K562 (cell line): ENCODE measurements around the gene SIK3. TPM values are rescaled to one million over a fixed set of nuclear protein-coding genes. Genes with fewer than 3 reads are reported as not detected.
A peak's percentile ranks its signal among the peaks of the same experiment; 100 is the strongest.

Experiments used
- BMI1 ChIP-seq: fragments of 150-350 bp; IDR thresholded peaks from 2 replicates; pipeline ENCODE4 v1.6.1; 2014; ENCODE audit warnings: low read length
- GATAD2B ChIP-seq: fragments of 450-650 bp; IDR thresholded peaks from 2 replicates; pipeline ENCODE4 v1.6.1; 2017; ENCODE audit warnings: mild to moderate bottlenecking, borderline replicate concordance
- KLF1 ChIP-seq: fragments of 450-650 bp; IDR thresholded peaks from 2 replicates; pipeline ENCODE4 v1.6.1; 2016; ENCODE audit warnings: missing genetic modification characterization, missing compliant biosample characterization
- LCOR ChIP-seq: sonication (generic); formaldehyde crosslinking; IDR thresholded peaks from 2 replicates; pipeline ENCODE4 v1.8.0; 2022; ENCODE audit warnings: mild to moderate bottlenecking, missing genetic modification reagents
- PHF21A ChIP-seq: fragments of 450-650 bp; IDR thresholded peaks from 2 replicates; pipeline ENCODE4 v1.6.1; 2017; ENCODE audit warnings: low read depth, borderline replicate concordance
- TAF15 ChIP-seq: fragments of 200-400 bp; formaldehyde crosslinking; IDR thresholded peaks from 2 replicates; pipeline ENCODE4 v1.6.1; 2017; ENCODE audit warnings: mild to moderate bottlenecking, low read depth, low read length, moderate library complexity
- ZFPM2 ChIP-seq: fragments of 250-450 bp; sonication (Bioruptor Pico); IDR thresholded peaks from 2 replicates; pipeline ENCODE4 v1.5.1; 2022; ENCODE audit warnings: mild to moderate bottlenecking
- ZNF79 ChIP-seq: fragments of 250-450 bp; sonication (Bioruptor Pico); IDR thresholded peaks from 2 replicates; pipeline ENCODE4 v1.4.0; 2020; ENCODE audit warnings: low read depth, mild to moderate bottlenecking, moderate library complexity
- polyA plus RNA-seq, 8 experiments: library from polyadenylated mRNA; depleted of rRNA in 4 of 8; stranded (reverse) in 5 of 8; unstranded in 3 of 8; fragments of >200 nt; fragmentation: Nextera tagmentation in 2 of 8; fragmentation: Illumina TruSeq in 1 of 8; extraction: Ambion mirVana in 2 of 8; extraction: Trizol in 1 of 8; gene quantifications; 2 replicates each; pipeline versions ENCODE4 v1.2.1 to v1.2.3, GENCODE V29; 2011 to 2014; ENCODE audit warnings: inconsistent platforms in 1 of 8, missing spikeins in 1 of 8
- total RNA-seq, 7 experiments: library from RNA; depleted of rRNA in 6 of 7; stranded (reverse); fragments of >200 nt in 6 of 7; fragmentation: Illumina TruSeq in 2 of 7; extraction: Trizol in 2 of 7; gene quantifications; 2 replicates each; pipeline versions ENCODE4 v1.2.1 to v1.2.3, GENCODE V29; 2011 to 2021; ENCODE audit warnings: low replicate concordance in 1 of 7
- TF ChIP-seq, protein P1 (sequence below), 2 experiments: fragments of 150-350 bp in 1 of 2; IDR thresholded peaks; 2 replicates each; pipeline ENCODE4 v1.6.1; 2012 to 2016; ENCODE audit warnings: low read depth in 2 of 2, low read length in 2 of 2, mild to moderate bottlenecking in 1 of 2, moderate library complexity in 1 of 2
- TF ChIP-seq, protein P2 (sequence below): fragments of 150-350 bp; IDR thresholded peaks from 2 replicates; pipeline ENCODE4 v1.6.1; 2014; ENCODE audit warnings: low read depth, mild to moderate bottlenecking, low read length, borderline replicate concordance
- TF ChIP-seq, protein P3 (sequence below): fragments of 450-650 bp; IDR thresholded peaks from one replicate; pipeline ENCODE4 v1.6.1; 2018; ENCODE audit warnings: mild to moderate bottlenecking, moderate library complexity; ENCODE audit not compliant: partially characterized antibody
- TF ChIP-seq, protein P4 (sequence below): fragments of 250-450 bp; sonication (Bioruptor Pico); IDR thresholded peaks from 2 replicates; pipeline ENCODE4 v1.9.0; 2021; ENCODE audit warnings: mild to moderate bottlenecking, inconsistent platforms
- TF ChIP-seq, protein P5 (sequence below), 2 experiments: IDR thresholded peaks in 1 of 2; conservative IDR thresholded peaks in 1 of 2; 2 replicates each; pipeline ENCODE4 v1.6.1; 2016; ENCODE audit warnings: low read depth in 2 of 2, mild to moderate bottlenecking in 1 of 2, missing compliant biosample characterization in 1 of 2, missing genetic modification characterization in 1 of 2, moderate library complexity in 1 of 2

SIK3 gene
- total and polyA plus RNA-seq, 9 of the 15 experiments (the other 6 are each of a cell fraction or from before 2014, with no cell fraction given): 1.6 to 21.6 (median 8.0) TPM

DNA sequence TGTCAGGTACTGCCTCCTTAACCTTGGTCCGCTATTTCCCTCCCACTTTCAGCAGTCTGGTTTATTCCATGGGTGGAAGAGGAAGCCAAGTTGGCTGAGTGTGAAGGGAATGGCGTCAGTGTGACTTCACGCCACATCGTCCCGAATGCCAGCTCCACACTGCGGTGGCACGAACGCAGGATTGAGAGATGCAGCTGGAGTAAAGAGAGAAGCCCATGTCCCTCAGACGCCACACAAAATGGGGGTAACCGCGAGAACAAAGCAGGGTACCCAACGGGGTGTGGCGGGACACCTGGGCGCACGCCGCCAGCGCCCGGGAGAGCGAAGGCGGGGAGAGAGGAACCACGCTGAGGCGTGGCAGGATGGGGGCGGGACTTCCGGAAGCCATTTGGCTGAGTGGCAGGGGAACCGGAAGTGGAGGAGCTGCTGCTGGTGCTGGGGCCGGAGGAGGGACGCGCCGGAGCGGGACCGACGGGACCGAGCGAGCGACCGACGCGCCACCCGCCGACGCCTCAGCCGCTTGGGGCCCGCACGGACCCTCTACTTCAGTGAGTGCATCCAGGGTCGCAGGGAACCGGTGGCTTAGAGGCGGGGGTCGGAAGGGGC, 45.7 kb upstream of the SIK3 start, which contains the start of gene PAFAH1B2 (continued):
- TF ChIP-seq, protein P1, sequence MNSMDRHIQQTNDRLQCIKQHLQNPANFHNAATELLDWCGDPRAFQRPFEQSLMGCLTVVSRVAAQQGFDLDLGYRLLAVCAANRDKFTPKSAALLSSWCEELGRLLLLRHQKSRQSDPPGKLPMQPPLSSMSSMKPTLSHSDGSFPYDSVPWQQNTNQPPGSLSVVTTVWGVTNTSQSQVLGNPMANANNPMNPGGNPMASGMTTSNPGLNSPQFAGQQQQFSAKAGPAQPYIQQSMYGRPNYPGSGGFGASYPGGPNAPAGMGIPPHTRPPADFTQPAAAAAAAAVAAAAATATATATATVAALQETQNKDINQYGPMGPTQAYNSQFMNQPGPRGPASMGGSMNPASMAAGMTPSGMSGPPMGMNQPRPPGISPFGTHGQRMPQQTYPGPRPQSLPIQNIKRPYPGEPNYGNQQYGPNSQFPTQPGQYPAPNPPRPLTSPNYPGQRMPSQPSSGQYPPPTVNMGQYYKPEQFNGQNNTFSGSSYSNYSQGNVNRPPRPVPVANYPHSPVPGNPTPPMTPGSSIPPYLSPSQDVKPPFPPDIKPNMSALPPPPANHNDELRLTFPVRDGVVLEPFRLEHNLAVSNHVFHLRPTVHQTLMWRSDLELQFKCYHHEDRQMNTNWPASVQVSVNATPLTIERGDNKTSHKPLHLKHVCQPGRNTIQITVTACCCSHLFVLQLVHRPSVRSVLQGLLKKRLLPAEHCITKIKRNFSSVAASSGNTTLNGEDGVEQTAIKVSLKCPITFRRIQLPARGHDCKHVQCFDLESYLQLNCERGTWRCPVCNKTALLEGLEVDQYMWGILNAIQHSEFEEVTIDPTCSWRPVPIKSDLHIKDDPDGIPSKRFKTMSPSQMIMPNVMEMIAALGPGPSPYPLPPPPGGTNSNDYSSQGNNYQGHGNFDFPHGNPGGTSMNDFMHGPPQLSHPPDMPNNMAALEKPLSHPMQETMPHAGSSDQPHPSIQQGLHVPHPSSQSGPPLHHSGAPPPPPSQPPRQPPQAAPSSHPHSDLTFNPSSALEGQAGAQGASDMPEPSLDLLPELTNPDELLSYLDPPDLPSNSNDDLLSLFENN (IDR thresholded peaks at IDR 0.05; ENCODE audit: low read depth in 2 of 2, low read length in 2 of 2): peak in 1 of 2 experiments; percentile 41; a peak in 2 of 4 replicates
- TF ChIP-seq, protein P2, sequence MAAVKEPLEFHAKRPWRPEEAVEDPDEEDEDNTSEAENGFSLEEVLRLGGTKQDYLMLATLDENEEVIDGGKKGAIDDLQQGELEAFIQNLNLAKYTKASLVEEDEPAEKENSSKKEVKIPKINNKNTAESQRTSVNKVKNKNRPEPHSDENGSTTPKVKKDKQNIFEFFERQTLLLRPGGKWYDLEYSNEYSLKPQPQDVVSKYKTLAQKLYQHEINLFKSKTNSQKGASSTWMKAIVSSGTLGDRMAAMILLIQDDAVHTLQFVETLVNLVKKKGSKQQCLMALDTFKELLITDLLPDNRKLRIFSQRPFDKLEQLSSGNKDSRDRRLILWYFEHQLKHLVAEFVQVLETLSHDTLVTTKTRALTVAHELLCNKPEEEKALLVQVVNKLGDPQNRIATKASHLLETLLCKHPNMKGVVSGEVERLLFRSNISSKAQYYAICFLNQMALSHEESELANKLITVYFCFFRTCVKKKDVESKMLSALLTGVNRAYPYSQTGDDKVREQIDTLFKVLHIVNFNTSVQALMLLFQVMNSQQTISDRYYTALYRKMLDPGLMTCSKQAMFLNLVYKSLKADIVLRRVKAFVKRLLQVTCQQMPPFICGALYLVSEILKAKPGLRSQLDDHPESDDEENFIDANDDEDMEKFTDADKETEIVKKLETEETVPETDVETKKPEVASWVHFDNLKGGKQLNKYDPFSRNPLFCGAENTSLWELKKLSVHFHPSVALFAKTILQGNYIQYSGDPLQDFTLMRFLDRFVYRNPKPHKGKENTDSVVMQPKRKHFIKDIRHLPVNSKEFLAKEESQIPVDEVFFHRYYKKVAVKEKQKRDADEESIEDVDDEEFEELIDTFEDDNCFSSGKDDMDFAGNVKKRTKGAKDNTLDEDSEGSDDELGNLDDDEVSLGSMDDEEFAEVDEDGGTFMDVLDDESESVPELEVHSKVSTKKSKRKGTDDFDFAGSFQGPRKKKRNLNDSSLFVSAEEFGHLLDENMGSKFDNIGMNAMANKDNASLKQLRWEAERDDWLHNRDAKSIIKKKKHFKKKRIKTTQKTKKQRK: no peak
- no peak for TF ChIP-seq TAF15
- TF ChIP-seq, protein P3, sequence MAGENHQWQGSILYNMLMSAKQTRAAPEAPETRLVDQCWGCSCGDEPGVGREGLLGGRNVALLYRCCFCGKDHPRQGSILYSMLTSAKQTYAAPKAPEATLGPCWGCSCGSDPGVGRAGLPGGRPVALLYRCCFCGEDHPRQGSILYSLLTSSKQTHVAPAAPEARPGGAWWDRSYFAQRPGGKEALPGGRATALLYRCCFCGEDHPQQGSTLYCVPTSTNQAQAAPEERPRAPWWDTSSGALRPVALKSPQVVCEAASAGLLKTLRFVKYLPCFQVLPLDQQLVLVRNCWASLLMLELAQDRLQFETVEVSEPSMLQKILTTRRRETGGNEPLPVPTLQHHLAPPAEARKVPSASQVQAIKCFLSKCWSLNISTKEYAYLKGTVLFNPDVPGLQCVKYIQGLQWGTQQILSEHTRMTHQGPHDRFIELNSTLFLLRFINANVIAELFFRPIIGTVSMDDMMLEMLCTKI: no peak
- TF ChIP-seq KLF1 (tag): peak; percentile 89
- peak; percentile 8; the same call in 1 of the 2 replicates for TF ChIP-seq PHF21A
- TF ChIP-seq, protein P4, sequence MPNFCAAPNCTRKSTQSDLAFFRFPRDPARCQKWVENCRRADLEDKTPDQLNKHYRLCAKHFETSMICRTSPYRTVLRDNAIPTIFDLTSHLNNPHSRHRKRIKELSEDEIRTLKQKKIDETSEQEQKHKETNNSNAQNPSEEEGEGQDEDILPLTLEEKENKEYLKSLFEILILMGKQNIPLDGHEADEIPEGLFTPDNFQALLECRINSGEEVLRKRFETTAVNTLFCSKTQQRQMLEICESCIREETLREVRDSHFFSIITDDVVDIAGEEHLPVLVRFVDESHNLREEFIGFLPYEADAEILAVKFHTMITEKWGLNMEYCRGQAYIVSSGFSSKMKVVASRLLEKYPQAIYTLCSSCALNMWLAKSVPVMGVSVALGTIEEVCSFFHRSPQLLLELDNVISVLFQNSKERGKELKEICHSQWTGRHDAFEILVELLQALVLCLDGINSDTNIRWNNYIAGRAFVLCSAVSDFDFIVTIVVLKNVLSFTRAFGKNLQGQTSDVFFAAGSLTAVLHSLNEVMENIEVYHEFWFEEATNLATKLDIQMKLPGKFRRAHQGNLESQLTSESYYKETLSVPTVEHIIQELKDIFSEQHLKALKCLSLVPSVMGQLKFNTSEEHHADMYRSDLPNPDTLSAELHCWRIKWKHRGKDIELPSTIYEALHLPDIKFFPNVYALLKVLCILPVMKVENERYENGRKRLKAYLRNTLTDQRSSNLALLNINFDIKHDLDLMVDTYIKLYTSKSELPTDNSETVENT (CRISPR knock-in tag): peak; percentile 84; the same call in 1 of the 2 replicates
- no peak for TF ChIP-seq ZFPM2 (CRISPR knock-in tag)
- no peak for TF ChIP-seq GATAD2B
- no peak for TF ChIP-seq ZNF79 (CRISPR knock-in tag)
- no peak for TF ChIP-seq BMI1
- TF ChIP-seq LCOR: peak; percentile 80
- TF ChIP-seq, protein P5, sequence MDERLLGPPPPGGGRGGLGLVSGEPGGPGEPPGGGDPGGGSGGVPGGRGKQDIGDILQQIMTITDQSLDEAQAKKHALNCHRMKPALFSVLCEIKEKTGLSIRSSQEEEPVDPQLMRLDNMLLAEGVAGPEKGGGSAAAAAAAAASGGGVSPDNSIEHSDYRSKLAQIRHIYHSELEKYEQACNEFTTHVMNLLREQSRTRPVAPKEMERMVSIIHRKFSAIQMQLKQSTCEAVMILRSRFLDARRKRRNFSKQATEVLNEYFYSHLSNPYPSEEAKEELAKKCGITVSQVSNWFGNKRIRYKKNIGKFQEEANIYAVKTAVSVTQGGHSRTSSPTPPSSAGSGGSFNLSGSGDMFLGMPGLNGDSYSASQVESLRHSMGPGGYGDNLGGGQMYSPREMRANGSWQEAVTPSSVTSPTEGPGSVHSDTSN (CRISPR knock-in tag; IDR thresholded peaks at IDR 0.05; ENCODE audit: low read depth): peak; percentile 93
- TF ChIP-seq, protein P5 (tag; conservative IDR thresholded peaks at IDR 0.05; ENCODE audit: low read depth): peak; percentile 94
